CD4-positive, alpha-beta T cell treated with Interleukin-6 for 4 hours (primary cell): Measurements from ENCODE around the gene VEGFA.

ENCODE experiments used
- DNase-seq: peaks from one replicate; pipeline ENCODE4 v3.0.0-alpha.2; 2020; ENCODE audit warnings: mixed read lengths

The VEGFA gene

DNA sequence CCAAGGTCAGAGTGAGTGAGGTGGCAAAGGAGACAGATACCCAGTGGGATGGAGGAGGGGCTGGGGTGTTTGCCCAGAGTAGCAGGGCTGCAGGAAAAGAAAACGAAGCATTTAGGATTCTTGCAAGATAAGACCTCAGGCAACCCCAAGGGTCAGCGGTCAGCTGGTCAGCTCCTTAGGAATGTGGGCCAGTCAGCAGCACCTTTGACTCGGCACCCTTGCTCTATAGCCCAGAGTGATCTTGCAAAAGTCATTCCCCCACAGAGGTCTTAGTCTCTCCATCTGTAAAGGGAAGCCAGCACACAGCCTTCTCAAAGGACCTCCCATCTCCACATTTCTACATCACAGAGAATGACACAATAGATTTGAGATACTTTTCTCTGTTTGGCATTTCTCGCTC, 56.7 kb downstream of the VEGFA start:
- no peak for DNase-seq

DNA sequence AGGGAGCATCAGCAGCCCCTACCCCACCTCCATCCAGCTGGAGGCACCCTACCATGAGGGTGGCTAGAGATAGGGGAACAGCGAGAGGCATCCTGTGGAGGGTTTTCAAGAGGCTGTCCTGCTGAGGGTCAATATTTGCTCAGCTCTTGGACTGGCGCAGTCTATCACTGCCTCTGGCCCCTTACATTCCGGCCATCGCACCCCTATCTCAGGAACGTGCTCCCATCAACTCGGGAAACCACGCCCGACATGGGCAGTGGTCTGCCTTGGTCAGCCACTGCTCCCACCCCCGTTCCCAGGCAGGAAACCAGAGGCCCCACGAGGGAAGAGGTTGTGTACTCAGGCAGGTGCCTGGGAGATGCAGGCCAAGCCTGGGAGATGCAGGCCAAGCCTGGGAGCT, 57.9 kb downstream of the VEGFA start:
- no peak for DNase-seq

DNA sequence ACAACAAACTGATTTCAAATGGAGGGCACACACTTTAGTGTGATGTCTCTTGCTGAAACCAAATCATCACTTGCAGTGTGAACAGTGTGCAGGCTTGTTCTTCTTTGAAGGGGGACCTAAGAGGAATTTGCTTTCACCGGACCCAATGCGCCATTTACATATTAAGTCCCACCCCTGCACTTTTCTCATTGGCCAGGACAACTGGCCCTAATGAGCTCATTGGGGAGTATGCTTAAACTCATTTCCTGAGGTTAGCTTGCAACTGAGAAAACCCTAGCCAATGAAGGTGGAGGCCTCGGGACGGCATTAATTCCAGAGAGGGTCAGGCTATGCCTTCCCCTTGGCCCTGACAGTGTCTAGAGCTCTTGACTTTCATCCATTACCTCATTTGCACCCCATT, 58.7 kb downstream of the VEGFA start:
- DNase-seq, result no peak

DNA sequence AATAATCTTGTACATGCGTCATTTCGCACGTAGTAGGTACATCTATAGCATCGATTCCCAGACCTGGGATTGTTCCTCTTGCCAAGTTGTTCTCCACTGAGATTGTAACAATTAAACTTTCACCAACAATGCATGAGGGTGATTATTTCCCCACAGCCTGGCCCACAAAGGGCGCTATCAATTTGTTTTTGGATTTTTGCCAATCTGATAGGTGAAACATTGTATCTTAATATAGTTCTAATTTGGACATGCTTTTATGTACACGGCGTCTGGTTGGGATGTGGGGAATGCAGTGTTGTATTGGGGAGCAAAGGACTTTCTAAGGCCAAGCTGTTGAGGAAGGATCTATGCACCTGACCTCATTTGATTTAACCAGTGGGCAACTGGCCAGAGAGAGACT, 59.5 kb downstream of the VEGFA start:
- no peak for DNase-seq

DNA sequence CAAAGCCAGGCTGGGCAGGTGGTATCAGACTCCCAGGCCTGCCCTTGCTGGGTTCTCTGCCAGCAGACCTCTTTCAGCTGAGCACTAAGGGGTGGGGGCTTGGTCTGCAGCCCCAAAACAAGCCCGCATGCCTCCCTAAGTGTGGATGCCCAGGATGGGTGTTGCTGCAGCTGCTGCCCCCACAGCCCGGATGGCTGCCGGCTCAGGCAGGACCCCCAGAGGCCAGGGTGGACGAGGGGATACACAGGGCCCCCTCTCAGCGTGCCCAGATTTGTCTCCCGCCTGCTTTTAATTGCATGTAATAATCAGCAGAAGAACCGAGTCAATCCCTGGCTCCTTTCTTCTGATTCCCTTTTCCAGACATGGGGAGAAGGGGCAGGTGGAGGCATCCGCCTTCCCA, 60.8 kb downstream of the VEGFA start:
- no peak for DNase-seq

DNA sequence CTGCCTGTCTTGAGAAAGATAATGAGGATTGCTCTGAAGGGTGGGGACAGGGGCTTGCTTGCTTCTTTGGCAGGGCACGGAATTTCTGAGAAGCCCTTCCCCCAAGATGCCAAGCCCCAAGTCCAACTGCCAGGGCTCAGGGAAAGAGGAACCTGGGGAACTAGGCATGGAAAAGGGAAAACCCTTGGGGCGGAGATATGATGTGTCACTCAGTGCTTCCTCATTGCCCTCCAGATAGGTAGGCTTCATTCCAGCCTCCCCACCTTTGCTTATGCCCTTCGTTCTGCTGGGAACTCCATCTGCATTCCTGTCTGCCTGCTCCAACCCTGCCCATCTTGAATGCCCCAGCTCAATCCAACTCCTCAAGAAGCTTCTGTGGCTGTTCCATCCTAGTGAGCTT, 61.2 kb downstream of the VEGFA start:
- DNase-seq, result no peak

DNA sequence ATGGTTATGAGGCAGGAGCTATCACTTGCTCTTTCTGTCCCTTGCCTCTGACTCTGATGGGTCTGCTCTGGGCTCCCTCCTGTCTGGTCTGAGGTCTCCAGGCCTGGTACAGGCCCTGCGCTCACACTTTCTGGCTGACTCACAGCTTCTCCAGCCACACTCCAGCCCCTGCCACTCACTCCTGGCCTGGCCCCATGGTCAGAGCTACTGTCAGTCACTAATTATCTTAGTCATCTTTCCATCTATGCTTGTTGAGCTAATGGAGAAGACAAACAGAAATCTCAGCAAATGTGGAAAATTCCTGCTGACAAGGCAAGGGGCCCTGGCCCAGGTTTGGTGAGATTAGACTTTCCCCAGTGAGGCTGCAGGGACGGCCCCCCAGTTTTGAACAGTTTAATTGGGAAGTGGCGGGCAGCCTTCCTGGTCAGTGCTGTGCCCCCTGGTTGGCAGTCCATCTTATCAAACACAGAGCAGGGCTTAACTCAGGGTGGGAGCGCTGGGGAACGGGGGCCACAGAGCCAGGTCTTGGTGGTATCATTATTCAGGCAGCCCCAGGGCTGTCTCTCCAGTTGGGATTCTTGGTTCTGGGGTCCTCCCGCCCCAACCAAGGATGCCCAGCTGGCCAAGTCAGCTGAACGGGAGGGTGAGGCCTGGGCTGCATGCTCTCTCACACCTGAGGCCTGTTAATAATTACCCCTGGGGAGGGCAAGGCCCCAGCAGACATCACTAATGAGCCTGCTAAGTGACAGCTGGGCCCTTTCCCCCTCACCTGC, 63.4 kb downstream of the VEGFA start:
- no peak for DNase-seq

DNA sequence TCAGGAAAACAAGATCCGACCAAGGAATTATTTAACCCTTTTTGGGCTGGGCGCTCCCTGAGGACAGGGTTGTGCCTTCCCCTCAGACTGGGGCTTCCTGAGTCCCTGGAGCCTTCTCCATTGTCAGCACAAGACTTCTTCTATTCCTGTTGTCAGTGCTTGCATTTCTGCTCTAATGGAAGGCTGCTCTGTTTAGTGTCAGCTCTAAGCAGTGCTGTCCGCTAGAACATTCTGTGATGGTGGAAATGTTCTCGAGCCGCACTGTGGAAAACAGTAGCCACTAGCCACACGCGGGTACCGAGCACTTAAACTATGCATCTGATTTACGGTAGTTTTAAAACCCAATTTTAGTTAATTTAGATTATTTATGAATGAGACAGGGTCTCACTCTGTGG, 64.0 kb downstream of the VEGFA start:
- DNase-seq, result no peak

DNA sequence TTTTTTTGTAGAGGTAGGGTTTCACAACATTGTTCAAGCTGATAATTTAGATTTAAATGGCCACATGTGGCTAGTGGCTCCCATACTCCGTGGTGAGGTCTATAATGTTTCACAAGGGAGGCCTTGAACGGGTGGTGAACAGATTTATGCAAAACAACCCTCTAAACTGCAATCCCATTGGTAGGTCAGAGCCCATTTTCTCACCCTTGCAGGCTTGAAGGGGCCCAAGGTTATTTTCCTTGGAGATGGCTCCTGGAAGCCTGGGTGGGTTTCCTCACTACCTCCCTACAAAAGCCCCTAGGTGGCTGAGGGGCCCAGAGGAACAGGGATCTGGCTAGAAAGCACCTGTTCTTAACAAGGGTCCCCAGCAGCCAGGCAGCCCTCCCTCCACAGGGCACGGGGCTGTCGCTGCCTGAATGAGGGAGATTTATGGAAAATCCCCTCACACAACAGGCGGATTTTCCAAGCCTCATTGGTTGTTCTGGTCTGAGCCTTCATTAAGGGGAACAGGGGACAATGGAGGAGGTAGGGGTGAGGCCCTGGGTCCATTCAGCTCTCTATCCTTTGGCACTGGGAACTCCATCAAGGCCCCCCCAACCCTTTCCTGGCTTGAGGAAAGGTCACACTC, 64.6 kb downstream of the VEGFA start:
- no peak for DNase-seq

DNA sequence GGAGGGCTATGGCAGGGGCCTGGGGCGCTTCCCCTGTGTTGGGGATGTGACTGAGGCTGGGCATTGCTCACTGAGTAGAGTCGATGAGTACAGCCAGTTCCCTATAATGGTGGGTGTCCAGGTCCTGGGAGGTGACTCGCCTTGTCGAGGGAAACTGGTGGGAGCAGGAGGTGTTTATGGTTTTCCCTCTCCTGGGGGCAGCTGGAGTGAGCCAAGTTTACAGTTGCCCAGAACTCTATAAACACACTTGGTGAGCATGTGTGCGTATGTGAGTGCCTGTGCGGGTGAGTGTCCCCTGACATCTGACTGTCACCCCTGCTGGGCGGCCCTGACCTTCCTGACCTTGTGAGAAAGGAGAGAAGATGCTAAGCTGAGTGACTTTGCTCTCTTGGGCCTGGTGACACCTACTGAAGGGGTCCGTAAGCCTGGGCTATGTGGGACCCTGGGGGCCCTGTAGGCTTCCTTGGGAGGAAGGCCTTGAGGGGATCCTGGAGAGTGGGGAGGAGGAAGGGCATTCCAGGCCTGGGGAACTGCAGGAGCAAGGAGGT, 65.9 kb downstream of the VEGFA start:
- no peak for DNase-seq
